ENCODE data around the gene ADRA1B.

- TF ChIP-seq CTCF (conservative IDR thresholded peaks at IDR 0.05; ENCODE audit: low read depth, low read length) (no peak), EZH2 (IDR thresholded peaks at IDR 0.05; ENCODE audit: low read length, unreplicated experiment) (no peak)
Measured at GRCh38 chr5:159905496-159905895, 10.8 kb upstream of the ADRA1B start.
